ENCODE measurements around the gene KCNE5.

Gene KCNE5

GRCh38 chrX:109629310-109629709 is 4.3 kb upstream of the KCNE5 start:
- DNase-seq (ENCODE audit: extremely low read depth, low read depth): no peak
- TF ChIP-seq CTCF (IDR thresholded peaks at IDR 0.05; ENCODE audit: low read depth, low read length): no peak

GRCh38 chrX:109626637-109627036 is 1.7 kb upstream of the KCNE5 start:
- DNase-seq (ENCODE audit: extremely low read depth, low read depth): no peak
- no peak for TF ChIP-seq CTCF (IDR thresholded peaks at IDR 0.05; ENCODE audit: low read depth, low read length)

- no peak for DNase-seq (ENCODE audit: extremely low read depth, low read depth)
- TF ChIP-seq CTCF (IDR thresholded peaks at IDR 0.05; ENCODE audit: low read depth, low read length): no peak
Observed at GRCh38 chrX:109623997-109624396, 975 bp downstream of the KCNE5 start.

- no peak for DNase-seq (ENCODE audit: extremely low read depth, low read depth)
- no peak for TF ChIP-seq CTCF (IDR thresholded peaks at IDR 0.05; ENCODE audit: low read depth, low read length)
Observed at GRCh38 chrX:109622270-109622669, 2.7 kb downstream of the KCNE5 start.

GRCh38 chrX:109619771-109620170 is 5.2 kb downstream of the KCNE5 start:
- no peak for TF ChIP-seq CTCF (IDR thresholded peaks at IDR 0.05; ENCODE audit: low read depth, low read length)
- DNase-seq (ENCODE audit: extremely low read depth, low read depth): no peak

GRCh38 chrX:109614951-109615350 is 10.0 kb downstream of the KCNE5 start:
- TF ChIP-seq CTCF (IDR thresholded peaks at IDR 0.05; ENCODE audit: low read depth, low read length): no peak
- no peak for DNase-seq (ENCODE audit: extremely low read depth, low read depth)

- DNase-seq (ENCODE audit: extremely low read depth, low read depth): no peak
- no peak for TF ChIP-seq CTCF (IDR thresholded peaks at IDR 0.05; ENCODE audit: low read depth, low read length)
Observed at GRCh38 chrX:109601486-109601885, 23.5 kb downstream of the KCNE5 start.
